Calu3 (cell line): ENCODE results near the gene SMIM11. TPM values are rescaled to one million over a fixed set of nuclear protein-coding genes. Genes with fewer than 3 reads are reported as not detected.

Source experiments
- total RNA-seq: library from RNA; stranded (reverse); gene quantifications from 2 replicates; pipeline ENCODE4 v1.2.3, GENCODE V29; 2022

The SMIM11 gene
- total RNA-seq, 1 experiment from 2014 or later = 12.9 TPM

Other genes starting within 250 kb of the SMIM11 start
- not detected in 2 replicates for gene KCNE2, start 11.5 kb upstream of the SMIM11 start, total RNA-seq
- gene SMIM34, start 48.4 kb downstream of the SMIM11 start, total RNA-seq = not detected in 2 replicates
- gene KCNE1, start 136.7 kb downstream of the SMIM11 start, total RNA-seq = 0.28 TPM in 1 of 2 replicates, not detected in the other
- gene RCAN1, start 239.6 kb downstream of the SMIM11 start, total RNA-seq = 25.4 and 25.7 TPM in 2 replicates